Measurements from ENCODE around the gene PATZ1.

Gene PATZ1

GRCh38 chr22:31305194-31305593 is 41.0 kb downstream of the PATZ1 start:
- DNase-seq, result no peak

- no peak for DNase-seq
Observed at GRCh38 chr22:31302537-31302936, 43.6 kb downstream of the PATZ1 start.

- no peak for DNase-seq
Observed at GRCh38 chr22:31302006-31302405, 44.1 kb downstream of the PATZ1 start.

- DNase-seq, result no peak
Observed at GRCh38 chr22:31300896-31301295, 45.2 kb downstream of the PATZ1 start.

- no peak for DNase-seq
Observed at GRCh38 chr22:31295831-31296657, 50.1 kb downstream of the PATZ1 start.

GRCh38 chr22:31295360-31295759 is 50.8 kb downstream of the PATZ1 start:
- no peak for DNase-seq

- peak; percentile 90 to 91 for DNase-seq
Observed at GRCh38 chr22:31292236-31292989, 53.7 kb downstream of the PATZ1 start, which contains the start of gene PIK3IP1. Gene PIK3IP1 (minus strand): TSS chr22:31292488. CDS start chr22:31292344, 144 bp downstream.

- DNase-seq, result peak in 1 of 2 donors; percentile 48
Observed at GRCh38 chr22:31291481-31292235, 54.5 kb downstream of the PATZ1 start.

GRCh38 chr22:31290494-31291471 is 55.4 kb downstream of the PATZ1 start:
- DNase-seq, result peak; percentile 96 to 97

- no peak for DNase-seq
Observed at GRCh38 chr22:31289344-31289743, 56.8 kb downstream of the PATZ1 start.

- no peak for DNase-seq
Observed at GRCh38 chr22:31288496-31289240, 57.5 kb downstream of the PATZ1 start.

- DNase-seq, result no peak
Observed at GRCh38 chr22:31287818-31288495, 58.2 kb downstream of the PATZ1 start.

- DNase-seq, result peak; percentile 88 to 90
Observed at GRCh38 chr22:31286360-31287255, 59.5 kb downstream of the PATZ1 start.

- no peak for DNase-seq
Observed at GRCh38 chr22:31284281-31285155, 61.6 kb downstream of the PATZ1 start.

- no peak for DNase-seq
Observed at GRCh38 chr22:31282748-31283468, 63.2 kb downstream of the PATZ1 start.

- DNase-seq, result no peak
Observed at GRCh38 chr22:31281733-31282132, 64.4 kb downstream of the PATZ1 start.

GRCh38 chr22:31279821-31280505 is 66.2 kb downstream of the PATZ1 start:
- DNase-seq, result peak in 1 of 2 donors; percentile 17

Measured in CD4-positive, alpha-beta T cell treated with Interleukin-4 for 1 hour (primary cell).